Measurements from ENCODE around the gene CLEC18B.

CLEC18B gene

DNA sequence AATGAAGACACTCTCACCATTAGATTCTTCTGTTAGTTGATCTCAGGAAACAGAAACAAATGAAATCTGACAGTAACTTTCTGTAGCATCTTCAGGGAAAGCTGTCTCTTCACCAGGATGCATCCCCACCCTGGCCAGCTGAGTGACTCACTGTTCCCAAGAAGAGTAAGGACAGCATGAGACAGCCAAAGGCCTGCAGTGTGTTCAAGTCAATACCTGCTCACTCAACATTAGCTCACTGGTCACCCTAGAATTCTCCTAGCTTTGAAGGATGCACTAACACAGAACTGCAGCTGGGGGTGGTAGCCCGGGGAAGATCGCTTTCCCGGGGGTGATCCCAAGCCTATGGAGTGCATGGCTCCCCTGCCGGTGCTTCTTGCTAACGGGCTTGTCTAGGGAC lies 28.2 kb upstream of the CLEC18B start:
- Histone ChIP-seq H3K27me3 (ENCODE audit: control insufficient read depth in 3 of 3, insufficient read depth in 3 of 3, low read depth in 1 of 3, low read length in 3 of 3) (no peaks in the 10 kb centered on the region), H3K14ac (ENCODE audit: low read length) (no peak overlapping the region), H4K8ac (ENCODE audit: low read depth, low read length) (peak overlapping the region; percentile 32), H3K4ac (ENCODE audit: low read length) (no peak overlapping the region), H3K4me1 (ENCODE audit: control insufficient read depth in 2 of 2, insufficient read depth in 1 of 2, low read depth in 1 of 2, low read length in 2 of 2) (no peaks in the 10 kb centered on the region), H3K36me3 (replicated peaks in 1 of 2; ENCODE audit: control insufficient read depth in 2 of 2, insufficient read depth in 2 of 2, low read length in 2 of 2) (peaks cover 28 to 75% of the 10 kb centered on the region in 2 donors), H3K23ac (ENCODE audit: low read depth, low read length, poor library complexity) (no peak overlapping the region), H3K18ac (ENCODE audit: low read length) (no peak overlapping the region), H3K9ac (ENCODE audit: low read depth, low read length, poor library complexity) (peak overlapping the region; percentile 37), H3K27ac (replicated peaks; ENCODE audit: low read length) (no peak overlapping the region), H2BK5ac (ENCODE audit: low read length) (no peak overlapping the region), H2BK12ac (ENCODE audit: low read length) (no peak overlapping the region), H2AFZ (ENCODE audit: low read length) (no peak overlapping the region), H2BK15ac (ENCODE audit: low read length) (no peak overlapping the region), H4K91ac (ENCODE audit: low read depth, low read length, poor library complexity) (no peak overlapping the region), H2BK120ac (ENCODE audit: low read depth, low read length) (no peak overlapping the region), H3K9me3 (replicated peaks in 1 of 2; ENCODE audit: control insufficient read depth in 2 of 2, insufficient read depth in 1 of 2, low read depth in 1 of 2, low read length in 2 of 2) (peaks cover 0 to 3% of the 10 kb centered on the region in 2 donors), H3K79me1 (ENCODE audit: low read depth, low read length) (no peaks in the 10 kb centered on the region), H3K4me2 (ENCODE audit: insufficient read depth, low read length, poor library complexity, severe bottlenecking) (no peak overlapping the region), H2AK5ac (ENCODE audit: low read depth, low read length) (no peak overlapping the region), H3K4me3 (ENCODE audit: low read length in 2 of 2) (no peak overlapping the region)
- no CpG with 5 or more reads among the region's 5 CpGs for WGBS, 2 donors (ENCODE audit: extremely low coverage in 2 of 2, insufficient read length in 2 of 2, insufficient replicate concordance in 1 of 2)
- no peak for DNase-seq (ENCODE audit: low spot score)

DNA sequence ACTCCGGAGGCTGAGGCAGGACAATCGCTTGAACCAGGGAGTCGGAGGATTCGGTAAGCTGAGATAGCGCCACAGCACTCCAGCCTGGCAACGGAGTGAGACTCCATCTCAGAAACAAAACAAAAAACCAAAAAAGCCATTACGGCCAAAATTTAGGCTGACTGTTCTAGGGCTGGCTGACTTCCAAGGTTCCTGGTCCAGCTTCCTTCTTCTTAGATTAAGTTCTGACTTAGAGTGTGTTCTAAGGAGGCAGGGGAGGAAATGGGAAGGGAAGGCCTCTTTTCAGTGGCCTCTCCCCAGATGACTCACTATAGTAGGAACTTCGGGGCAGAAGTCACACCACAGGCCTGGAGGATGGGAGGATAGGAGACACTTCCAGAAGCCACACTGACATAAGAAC lies 27.7 kb upstream of the CLEC18B start:
- Histone ChIP-seq H2BK120ac (ENCODE audit: low read depth, low read length) (no peak overlapping the region), H3K36me3 (replicated peaks in 1 of 2; ENCODE audit: control insufficient read depth in 2 of 2, insufficient read depth in 2 of 2, low read length in 2 of 2) (peaks cover 28 to 72% of the 10 kb centered on the region in 2 donors)

DNA sequence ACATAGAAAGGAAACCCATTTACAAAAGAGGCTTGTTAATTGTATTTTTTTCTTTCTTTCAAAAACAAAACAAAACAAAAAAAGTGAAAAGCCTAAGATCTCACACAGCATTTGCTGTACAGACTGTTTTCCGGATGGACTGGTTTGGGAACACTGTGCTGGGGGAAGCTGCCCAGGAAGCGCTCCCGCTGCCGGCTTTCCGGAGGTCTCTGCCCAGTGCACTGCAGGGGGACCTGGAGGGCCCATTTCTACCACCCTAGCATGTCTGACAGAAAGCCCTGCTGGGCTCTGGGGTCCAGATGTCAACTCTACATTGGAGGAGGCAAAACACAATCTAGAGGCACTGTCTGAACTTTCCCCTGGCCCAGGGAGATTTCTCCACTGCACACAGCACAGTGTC lies 26.3 kb upstream of the CLEC18B start:
- H2BK5ac ChIP-seq (ENCODE audit: low read length): no peak overlapping the region
- no peak overlapping the region for H4K8ac ChIP-seq (ENCODE audit: low read depth, low read length)
- no peak overlapping the region for H3K18ac ChIP-seq (ENCODE audit: low read length)
- H3K14ac ChIP-seq (ENCODE audit: low read length): no peak overlapping the region
- H2AK5ac ChIP-seq (ENCODE audit: low read depth, low read length): no peak overlapping the region
- no peak for DNase-seq (ENCODE audit: low spot score)
- peaks cover 21 to 62% of the 10 kb centered on the region in 2 donors for H3K36me3 ChIP-seq (replicated peaks in 1 of 2; ENCODE audit: control insufficient read depth in 2 of 2, insufficient read depth in 2 of 2, low read length in 2 of 2)
- no peaks in the 10 kb centered on the region for H3K79me1 ChIP-seq (ENCODE audit: low read depth, low read length)
- no peak overlapping the region for H2AFZ ChIP-seq (ENCODE audit: low read length)
- H2BK12ac ChIP-seq (ENCODE audit: low read length): no peak overlapping the region
- no peak overlapping the region for H3K9ac ChIP-seq (ENCODE audit: low read depth, low read length, poor library complexity)
- H3K27ac ChIP-seq (replicated peaks; ENCODE audit: low read length): no peak overlapping the region
- no peaks in the 10 kb centered on the region for H3K27me3 ChIP-seq (ENCODE audit: control insufficient read depth in 3 of 3, insufficient read depth in 3 of 3, low read depth in 1 of 3, low read length in 3 of 3)
- H3K4me1 ChIP-seq (ENCODE audit: control insufficient read depth in 2 of 2, insufficient read depth in 1 of 2, low read depth in 1 of 2, low read length in 2 of 2): no peaks in the 10 kb centered on the region
- H3K23ac ChIP-seq (ENCODE audit: low read depth, low read length, poor library complexity): peak overlapping the region; percentile 87
- H3K4ac ChIP-seq (ENCODE audit: low read length): no peak overlapping the region
- H3K4me3 ChIP-seq (ENCODE audit: low read length in 2 of 2): no peak overlapping the region
- no CpG with 5 or more reads among the region's 5 CpGs for WGBS, 2 donors (ENCODE audit: extremely low coverage in 2 of 2, insufficient read length in 2 of 2, insufficient replicate concordance in 1 of 2)
- no peak overlapping the region for H3K4me2 ChIP-seq (ENCODE audit: insufficient read depth, low read length, poor library complexity, severe bottlenecking)
- H3K9me3 ChIP-seq (replicated peaks in 1 of 2; ENCODE audit: control insufficient read depth in 2 of 2, insufficient read depth in 1 of 2, low read depth in 1 of 2, low read length in 2 of 2): no peaks in the 10 kb centered on the region
- H4K91ac ChIP-seq (ENCODE audit: low read depth, low read length, poor library complexity): no peak overlapping the region
- H2BK15ac ChIP-seq (ENCODE audit: low read length): no peak overlapping the region
- H2BK120ac ChIP-seq (ENCODE audit: low read depth, low read length): no peak overlapping the region

More for the DNA sequence above, 27.7 kb upstream of the CLEC18B start:
- H3K27ac ChIP-seq (replicated peaks; ENCODE audit: low read length): no peak overlapping the region
- no peak overlapping the region for H3K4me2 ChIP-seq (ENCODE audit: insufficient read depth, low read length, poor library complexity, severe bottlenecking)
- no peak overlapping the region for H4K8ac ChIP-seq (ENCODE audit: low read depth, low read length)
- no peak overlapping the region for H2BK5ac ChIP-seq (ENCODE audit: low read length)
- H4K91ac ChIP-seq (ENCODE audit: low read depth, low read length, poor library complexity): no peak overlapping the region
- H3K23ac ChIP-seq (ENCODE audit: low read depth, low read length, poor library complexity): no peak overlapping the region
- WGBS, 2 donors (ENCODE audit: extremely low coverage in 2 of 2, insufficient read length in 2 of 2, insufficient replicate concordance in 1 of 2): no CpG with 5 or more reads among the region's 8 CpGs
- no peak overlapping the region for H2BK15ac ChIP-seq (ENCODE audit: low read length)
- no peak overlapping the region for H3K9ac ChIP-seq (ENCODE audit: low read depth, low read length, poor library complexity)
- H2AK5ac ChIP-seq (ENCODE audit: low read depth, low read length): no peak overlapping the region
- no peak overlapping the region for H2AFZ ChIP-seq (ENCODE audit: low read length)
- no peak for DNase-seq (ENCODE audit: low spot score)
- H2BK12ac ChIP-seq (ENCODE audit: low read length): no peak overlapping the region
- H3K27me3 ChIP-seq (ENCODE audit: control insufficient read depth in 3 of 3, insufficient read depth in 3 of 3, low read depth in 1 of 3, low read length in 3 of 3): no peaks in the 10 kb centered on the region
- no peak overlapping the region for H3K14ac ChIP-seq (ENCODE audit: low read length)
- H3K79me1 ChIP-seq (ENCODE audit: low read depth, low read length): no peaks in the 10 kb centered on the region
- no peak overlapping the region for H3K4ac ChIP-seq (ENCODE audit: low read length)
- no peak overlapping the region for H3K18ac ChIP-seq (ENCODE audit: low read length)
- H3K4me3 ChIP-seq (ENCODE audit: low read length in 2 of 2): no peak overlapping the region
- H3K9me3 ChIP-seq (replicated peaks in 1 of 2; ENCODE audit: control insufficient read depth in 2 of 2, insufficient read depth in 1 of 2, low read depth in 1 of 2, low read length in 2 of 2): peaks cover 0 to 3% of the 10 kb centered on the region in 2 donors
- no peaks in the 10 kb centered on the region for H3K4me1 ChIP-seq (ENCODE audit: control insufficient read depth in 2 of 2, insufficient read depth in 1 of 2, low read depth in 1 of 2, low read length in 2 of 2)

DNA sequence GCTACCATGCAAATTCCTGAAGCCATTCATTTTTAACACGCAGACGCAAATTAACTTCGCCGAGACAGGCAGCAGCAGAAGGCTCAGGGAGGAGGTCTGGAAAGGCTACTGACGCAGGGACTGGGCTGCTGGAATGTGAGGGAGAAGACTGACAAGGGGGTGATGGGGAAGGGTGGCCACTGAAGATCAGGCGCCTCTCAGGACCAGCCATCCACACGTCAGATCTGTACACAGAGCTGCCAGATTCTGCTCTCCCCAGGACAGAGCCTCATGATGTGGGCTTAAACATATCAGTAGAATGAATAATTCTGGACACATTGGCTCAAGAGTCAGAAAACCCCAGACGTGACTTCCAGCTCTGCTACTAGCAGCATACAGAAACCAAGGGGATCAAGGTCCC lies 25.6 kb upstream of the CLEC18B start:
- WGBS, 2 donors (ENCODE audit: extremely low coverage in 2 of 2, insufficient read length in 2 of 2, insufficient replicate concordance in 1 of 2): no CpG with 5 or more reads among the region's 8 CpGs
- H3K18ac ChIP-seq (ENCODE audit: low read length): no peak overlapping the region
- H2AFZ ChIP-seq (ENCODE audit: low read length): no peak overlapping the region
- no peak overlapping the region for H3K4me2 ChIP-seq (ENCODE audit: insufficient read depth, low read length, poor library complexity, severe bottlenecking)
- no peaks in the 10 kb centered on the region for H3K79me1 ChIP-seq (ENCODE audit: low read depth, low read length)
- no peak overlapping the region for H2AK5ac ChIP-seq (ENCODE audit: low read depth, low read length)
- peaks cover 15 to 55% of the 10 kb centered on the region in 2 donors for H3K36me3 ChIP-seq (replicated peaks in 1 of 2; ENCODE audit: control insufficient read depth in 2 of 2, insufficient read depth in 2 of 2, low read length in 2 of 2)
- no peak overlapping the region for H4K8ac ChIP-seq (ENCODE audit: low read depth, low read length)
- no peak overlapping the region for H4K91ac ChIP-seq (ENCODE audit: low read depth, low read length, poor library complexity)
- no peak overlapping the region for H2BK15ac ChIP-seq (ENCODE audit: low read length)
- H3K27ac ChIP-seq (replicated peaks; ENCODE audit: low read length): no peak overlapping the region
- no peak overlapping the region for H3K23ac ChIP-seq (ENCODE audit: low read depth, low read length, poor library complexity)
- H3K4ac ChIP-seq (ENCODE audit: low read length): no peak overlapping the region
- H2BK12ac ChIP-seq (ENCODE audit: low read length): no peak overlapping the region
- no peaks in the 10 kb centered on the region for H3K4me1 ChIP-seq (ENCODE audit: control insufficient read depth in 2 of 2, insufficient read depth in 1 of 2, low read depth in 1 of 2, low read length in 2 of 2)
- no peak overlapping the region for H3K14ac ChIP-seq (ENCODE audit: low read length)
- H2BK5ac ChIP-seq (ENCODE audit: low read length): no peak overlapping the region
- H3K9me3 ChIP-seq (replicated peaks in 1 of 2; ENCODE audit: control insufficient read depth in 2 of 2, insufficient read depth in 1 of 2, low read depth in 1 of 2, low read length in 2 of 2): no peaks in the 10 kb centered on the region
- H3K4me3 ChIP-seq (ENCODE audit: low read length in 2 of 2): no peak overlapping the region
- no peak for DNase-seq (ENCODE audit: low spot score)
- H2BK120ac ChIP-seq (ENCODE audit: low read depth, low read length): no peak overlapping the region
- no peaks in the 10 kb centered on the region for H3K27me3 ChIP-seq (ENCODE audit: control insufficient read depth in 3 of 3, insufficient read depth in 3 of 3, low read depth in 1 of 3, low read length in 3 of 3)
- H3K9ac ChIP-seq (ENCODE audit: low read depth, low read length, poor library complexity): no peak overlapping the region

Data from neuronal stem cell (in vitro differentiated cells).